Astrocyte (in vitro differentiated cells and primary cell): ENCODE results near the gene SHTN1. TPM values are rescaled to one million over a fixed set of nuclear protein-coding genes. Genes with fewer than 3 reads are reported as not detected.

ENCODE experiments used
- DNase-seq: peaks from one replicate; pipeline ENCODE4 v3.0.0-alpha.2; 2010; ENCODE audit warnings: low read depth
- FAIRE-seq: peaks from 2 replicates; lab custom pipeline; 2011; peaks lifted over from hg19 to GRCh38; lab: Jason Lieb, UNC
- H2AFZ ChIP-seq: 2 replicates; pipeline ENCODE4 v1.6.0; 2012; ENCODE audit warnings: low read depth, low read length, inconsistent platforms
- H3K27ac ChIP-seq: 2 replicates; pipeline ENCODE4 v1.5.1; 2011; ENCODE audit warnings: low read depth, low read length, inconsistent platforms
- H3K27me3 ChIP-seq: 2 replicates; pipeline ENCODE4 v1.6.0; 2011; ENCODE audit warnings: low read length, inconsistent platforms; ENCODE audit not compliant: insufficient read depth
- H3K36me3 ChIP-seq: 2 replicates; pipeline ENCODE4 v1.5.1; 2011; ENCODE audit warnings: low read length, inconsistent platforms; ENCODE audit not compliant: insufficient read depth
- H3K4me1 ChIP-seq: 2 replicates; pipeline ENCODE4 v1.5.1; 2011; ENCODE audit warnings: low read length, inconsistent platforms; ENCODE audit not compliant: insufficient read depth
- H3K4me2 ChIP-seq: 2 replicates; pipeline ENCODE4 v1.6.0; 2012; ENCODE audit warnings: low read length, inconsistent platforms
- H3K4me3 ChIP-seq: 2 replicates; pipeline ENCODE4 v1.5.1; 2011; ENCODE audit warnings: low read depth, mild to moderate bottlenecking, low read length, inconsistent platforms; ENCODE audit not compliant: insufficient read depth
- H3K79me2 ChIP-seq: 2 replicates; pipeline ENCODE4 v1.6.0; 2012; ENCODE audit warnings: mild to moderate bottlenecking, low read length, inconsistent platforms; ENCODE audit not compliant: insufficient read depth
- H3K9ac ChIP-seq: 2 replicates; pipeline ENCODE4 v1.6.0; 2012; ENCODE audit warnings: mild to moderate bottlenecking, low read length, inconsistent platforms
- H3K9me3 ChIP-seq: 2 replicates; pipeline ENCODE4 v1.5.1; 2012; ENCODE audit warnings: low read depth, mild to moderate bottlenecking, low read length, inconsistent platforms; ENCODE audit not compliant: insufficient read depth
- H4K20me1 ChIP-seq: 2 replicates; pipeline ENCODE4 v1.6.0; 2012; ENCODE audit warnings: low read length, inconsistent platforms; ENCODE audit not compliant: insufficient read depth
- H3K27ac Mint-ChIP-seq: one replicate; pipeline ENCODE4 v1.8.0; 2021; ENCODE audit warnings: mild to moderate bottlenecking, mixed read lengths; ENCODE audit not compliant: unreplicated experiment
- H3K27me3 Mint-ChIP-seq: one replicate; pipeline ENCODE4 v1.8.0; 2021; ENCODE audit warnings: low read depth, mixed read lengths; ENCODE audit not compliant: unreplicated experiment
- H3K36me3 Mint-ChIP-seq: one replicate; pipeline ENCODE4 v1.8.0; 2021; ENCODE audit warnings: low read depth, mixed read lengths; ENCODE audit not compliant: unreplicated experiment
- H3K4me1 Mint-ChIP-seq: one replicate; pipeline ENCODE4 v1.8.0; 2021; ENCODE audit warnings: low read depth, mixed read lengths; ENCODE audit not compliant: unreplicated experiment
- H3K4me3 Mint-ChIP-seq: one replicate; pipeline ENCODE4 v1.8.0; 2021; ENCODE audit warnings: mild to moderate bottlenecking, moderate library complexity, mixed read lengths; ENCODE audit not compliant: unreplicated experiment
- H3K9me3 Mint-ChIP-seq: one replicate; pipeline ENCODE4 v1.8.0; 2021; ENCODE audit warnings: mild to moderate bottlenecking, mixed read lengths; ENCODE audit not compliant: unreplicated experiment
- CTCF ChIP-seq: IDR thresholded peaks from 2 replicates; pipeline ENCODE4 v1.5.1; 2011; ENCODE audit warnings: low read depth, mild to moderate bottlenecking, inconsistent platforms, low read length, moderate library complexity; ENCODE audit not compliant: insufficient read depth
- EZH2 ChIP-seq: IDR thresholded peaks from 2 replicates; pipeline ENCODE4 v1.6.1; 2012; ENCODE audit warnings: mild to moderate bottlenecking, low read length, inconsistent platforms; ENCODE audit not compliant: insufficient read depth
- total RNA-seq: library from RNA; stranded (reverse); gene quantifications from 2 replicates; pipeline ENCODE4 v1.2.1, GENCODE V29; 2021

SHTN1 gene
- total RNA-seq, 1 donor from 2014 or later = 32.7 TPM

- DNase-seq (no peak), FAIRE-seq (no peak)
These were observed 140.6 kb downstream of the SHTN1 start for GRCh38 chr10:116864436-116864835.

GRCh38 chr10:116861796-116862195 lies 143.2 kb downstream of the SHTN1 start:
- Mint-ChIP-seq H3K27ac (no peak overlapping the region), H3K9me3 (peaks cover 5% of the 10 kb centered on the region), H3K27me3 (peaks cover 7% of the 10 kb centered on the region), H3K4me1 (no peaks in the 10 kb centered on the region), H3K36me3 (no peaks in the 10 kb centered on the region), H3K4me3 (no peak overlapping the region)
- Histone ChIP-seq H3K4me2 (no peak overlapping the region), H3K27me3 (no peaks in the 10 kb centered on the region), H2AFZ (no peak overlapping the region), H4K20me1 (no peaks in the 10 kb centered on the region), H3K36me3 (no peaks in the 10 kb centered on the region), H3K9me3 (no peaks in the 10 kb centered on the region), H3K27ac (no peak overlapping the region), H3K4me3 (no peak overlapping the region), H3K79me2 (no peaks in the 10 kb centered on the region), H3K9ac (no peak overlapping the region), H3K4me1 (no peaks in the 10 kb centered on the region)
- TF ChIP-seq CTCF (no peak), EZH2 (no peak)
- FAIRE-seq (no peak), DNase-seq (no peak)

More at GRCh38 chr10:116864436-116864835, 140.6 kb downstream of the SHTN1 start:
- no peaks in the 10 kb centered on the region for H3K27me3 ChIP-seq
- Mint-ChIP-seq H3K9me3 (no peaks in the 10 kb centered on the region), H3K27me3 (peaks cover 11% of the 10 kb centered on the region), H3K4me3 (no peak overlapping the region), H3K4me1 (peaks cover 1% of the 10 kb centered on the region), H3K36me3 (no peaks in the 10 kb centered on the region), H3K27ac (no peak overlapping the region)
- no peaks in the 10 kb centered on the region for H4K20me1 ChIP-seq
- H3K4me3 ChIP-seq = no peak overlapping the region
- no peak overlapping the region for H2AFZ ChIP-seq
- no peak overlapping the region for H3K4me2 ChIP-seq
- no peak overlapping the region for H3K27ac ChIP-seq
- no peak overlapping the region for H3K9ac ChIP-seq
- H3K9me3 ChIP-seq = no peaks in the 10 kb centered on the region
- H3K79me2 ChIP-seq = no peaks in the 10 kb centered on the region
- TF ChIP-seq CTCF (no peak), EZH2 (no peak)
- no peaks in the 10 kb centered on the region for H3K4me1 ChIP-seq
- H3K36me3 ChIP-seq = no peaks in the 10 kb centered on the region

- Histone ChIP-seq H3K9me3 (no peaks in the 10 kb centered on the region), H3K4me1 (no peaks in the 10 kb centered on the region), H3K4me3 (no peak overlapping the region), H3K79me2 (no peaks in the 10 kb centered on the region), H3K4me2 (no peak overlapping the region), H3K9ac (no peak overlapping the region), H3K36me3 (no peaks in the 10 kb centered on the region), H4K20me1 (no peaks in the 10 kb centered on the region), H2AFZ (no peak overlapping the region), H3K27me3 (no peaks in the 10 kb centered on the region), H3K27ac (no peak overlapping the region)
- H3K27ac Mint-ChIP-seq = no peak overlapping the region
- H3K4me3 Mint-ChIP-seq = no peak overlapping the region
- TF ChIP-seq EZH2 (no peak), CTCF (no peak)
- DNase-seq (no peak), FAIRE-seq (no peak)
- H3K4me1 Mint-ChIP-seq = no peaks in the 10 kb centered on the region
- peaks cover 3% of the 10 kb centered on the region for H3K36me3 Mint-ChIP-seq
- H3K27me3 Mint-ChIP-seq = peaks cover 12% of the 10 kb centered on the region
- peaks cover 5% of the 10 kb centered on the region for H3K9me3 Mint-ChIP-seq
These were observed 147.8 kb downstream of the SHTN1 start for GRCh38 chr10:116857156-116857555.
